HG03342 (cell line): Measurements from ENCODE around the gene DNASE1.
"Not testable (repeated sequence)": the region's sequence is repeated elsewhere in the genome, so short reads cannot be mapped to it uniquely, and the experiment has no call there.

Experiments
- ATAC-seq: cut with Tn5 transposase; IDR thresholded peaks from one replicate; pipeline ENCODE4 v1.9.1; 2021; ENCODE audit warnings: mild to moderate bottlenecking, moderate library complexity; ENCODE audit not compliant: unreplicated experiment

Gene DNASE1, protein sequence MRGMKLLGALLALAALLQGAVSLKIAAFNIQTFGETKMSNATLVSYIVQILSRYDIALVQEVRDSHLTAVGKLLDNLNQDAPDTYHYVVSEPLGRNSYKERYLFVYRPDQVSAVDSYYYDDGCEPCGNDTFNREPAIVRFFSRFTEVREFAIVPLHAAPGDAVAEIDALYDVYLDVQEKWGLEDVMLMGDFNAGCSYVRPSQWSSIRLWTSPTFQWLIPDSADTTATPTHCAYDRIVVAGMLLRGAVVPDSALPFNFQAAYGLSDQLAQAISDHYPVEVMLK

DNA sequence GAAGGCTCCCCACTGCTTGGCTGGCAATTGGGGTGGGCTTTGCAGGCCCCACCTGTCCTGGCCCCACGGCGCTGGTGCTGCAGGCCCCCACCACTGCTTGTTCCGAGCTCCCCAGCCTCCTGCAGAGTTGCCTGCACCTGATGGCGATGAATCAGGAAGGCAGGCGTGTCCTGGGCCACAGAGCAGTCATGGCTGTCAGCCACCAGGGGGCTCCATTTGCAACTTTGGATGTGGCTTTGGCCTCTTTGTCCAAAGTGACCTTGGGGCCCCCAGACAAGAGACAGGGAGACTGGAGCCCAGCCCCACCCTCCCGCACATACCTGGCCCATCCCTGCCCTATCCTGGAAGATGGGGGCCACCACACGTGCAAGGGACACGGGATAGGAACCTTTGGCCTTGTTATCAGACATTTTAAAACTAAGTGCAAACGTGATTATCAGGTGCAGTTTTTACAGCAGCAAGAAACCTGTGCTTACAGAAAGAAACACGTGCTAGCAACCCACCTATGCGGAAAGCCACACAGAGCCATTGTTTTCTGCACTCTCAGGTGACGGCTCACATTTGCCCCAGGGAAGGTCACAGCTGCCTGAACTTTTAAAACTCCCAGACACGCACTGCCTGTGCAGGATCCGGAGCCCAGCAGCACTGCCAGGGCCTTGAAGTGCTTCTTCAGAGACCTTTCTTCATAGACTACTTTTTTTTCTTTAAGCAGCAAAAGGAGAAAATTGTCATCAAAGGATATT, at the start of gene DNASE1:
Gene DNASE1 (plus strand): TSS at position 443 of the 743 bp plus-strand sequence. CDS start 683 bp downstream, outside the sequence.
- peak; percentile 56 for ATAC-seq

DNA sequence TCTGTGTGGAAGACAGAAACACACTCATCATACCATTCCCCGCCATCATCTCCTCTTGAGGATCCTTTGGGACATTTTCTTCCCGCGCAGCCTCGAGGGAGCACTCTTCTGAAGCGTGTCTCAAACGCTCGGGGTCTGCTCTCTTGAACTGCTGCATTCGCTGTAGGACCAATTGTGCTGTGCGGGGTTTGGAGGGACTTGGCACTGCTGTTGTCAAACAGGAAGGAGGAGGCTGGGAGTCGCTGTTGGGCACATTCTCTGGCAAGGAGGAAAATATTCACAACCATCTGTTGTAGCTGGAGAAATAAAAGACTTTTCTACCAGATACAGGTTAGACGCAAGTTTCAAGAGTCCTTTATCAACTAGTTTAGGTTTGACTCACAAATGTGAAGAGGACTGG, 48.0 kb upstream of the DNASE1 start:
- ATAC-seq, result no peak

DNA sequence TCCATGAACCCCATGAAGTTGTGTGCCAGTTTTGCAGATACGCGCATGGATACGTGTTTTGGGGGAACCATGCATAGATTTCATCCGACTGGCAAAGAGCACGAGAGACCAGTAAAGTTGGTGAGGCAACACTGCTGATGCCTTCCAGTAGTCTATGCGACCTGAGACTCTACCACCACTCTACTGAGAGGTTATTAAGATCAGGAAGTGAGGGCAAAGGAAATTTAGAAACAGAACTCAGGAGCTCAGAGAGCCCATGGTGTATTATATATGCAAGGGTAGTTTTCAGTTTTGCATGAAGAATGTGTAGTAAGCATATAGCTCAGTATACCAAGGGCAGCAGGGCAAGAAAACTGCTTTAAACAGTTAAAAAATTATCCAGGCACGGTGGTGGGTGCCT, 47.3 kb upstream of the DNASE1 start:
- no peak for ATAC-seq

DNA sequence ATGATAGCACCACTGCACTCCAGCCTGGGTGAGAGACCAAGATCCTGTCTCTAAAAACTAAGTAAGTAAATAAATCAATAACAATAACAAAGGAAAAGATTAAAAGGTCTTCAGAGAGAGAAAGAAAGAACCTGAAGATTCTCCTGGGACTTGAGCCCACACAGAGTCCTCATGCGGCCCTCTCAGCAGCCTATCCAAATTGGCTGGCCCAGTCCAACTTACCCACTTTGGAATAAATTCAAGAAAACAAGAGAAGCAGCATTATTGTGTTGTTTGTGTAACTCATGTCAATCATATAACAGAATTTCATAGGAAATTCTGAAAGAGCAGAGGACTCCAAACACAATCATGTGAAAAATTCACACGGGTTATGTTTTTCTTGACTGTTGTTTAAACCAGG, 46.9 kb upstream of the DNASE1 start:
- no peak for ATAC-seq

DNA sequence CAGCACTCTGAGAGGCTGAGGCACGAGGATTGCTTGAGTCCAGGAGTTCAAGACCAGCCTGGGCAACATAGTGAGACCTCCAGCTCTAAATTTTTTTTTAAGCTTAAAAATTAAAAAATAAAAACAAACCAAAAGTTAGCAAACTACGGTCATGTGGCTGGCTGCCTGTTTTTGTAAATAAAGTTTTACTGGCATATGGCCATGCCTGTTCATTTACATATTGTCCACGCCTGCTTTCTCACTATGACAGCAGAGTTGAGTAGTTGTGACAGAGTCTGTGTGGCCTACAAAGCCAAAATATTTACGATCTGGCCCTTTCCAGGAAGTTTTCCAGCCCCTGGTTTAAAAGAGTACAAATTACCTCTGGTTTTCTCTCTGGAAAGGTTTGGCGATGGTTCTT, 46.4 kb upstream of the DNASE1 start:
- ATAC-seq, result no peak

- ATAC-seq, result not testable (repeated sequence)
Observed at GRCh38 chr16:3608976-3609375, 45.5 kb upstream of the DNASE1 start.

DNA sequence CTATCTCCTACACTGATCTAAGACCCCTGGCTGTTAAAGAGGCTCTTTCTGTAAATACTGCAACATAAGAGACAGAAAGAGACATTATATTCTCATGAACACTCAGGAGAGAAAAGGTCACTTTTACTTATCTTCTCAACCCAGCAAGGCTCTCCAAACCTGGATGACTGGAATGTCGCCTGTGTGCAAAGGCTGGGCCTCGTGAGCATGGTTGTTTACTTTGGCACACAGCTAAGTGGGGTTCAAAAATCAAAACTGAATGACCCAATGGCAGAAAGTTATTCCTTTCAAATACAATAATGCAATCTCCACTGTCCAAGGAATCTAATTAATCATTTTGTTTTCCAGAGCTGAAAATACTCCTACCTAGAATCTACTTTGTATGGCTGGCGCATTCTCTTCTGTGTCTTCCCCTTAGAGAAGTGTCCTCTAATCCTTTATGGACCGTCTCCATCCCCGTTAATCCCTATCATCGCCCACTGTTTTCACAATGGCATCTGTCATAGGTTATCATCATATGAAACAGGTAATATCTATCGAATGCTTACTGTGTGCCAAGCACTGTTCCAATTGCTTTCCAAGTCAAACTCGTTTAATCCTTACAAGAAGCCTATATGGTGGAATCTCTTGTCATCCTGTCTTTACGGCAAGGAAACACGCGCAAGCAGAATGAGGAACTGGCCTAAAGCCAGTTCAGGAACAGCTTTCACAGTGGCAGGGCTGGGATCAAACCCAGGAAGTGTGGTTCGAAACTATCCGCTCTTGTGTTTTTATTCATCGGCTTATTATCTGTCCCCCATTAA, 44.4 kb upstream of the DNASE1 start:
- ATAC-seq, result no peak

GRCh38 chr16:3610698-3611145, 43.8 kb upstream of the DNASE1 start:
- no peak for ATAC-seq

DNA sequence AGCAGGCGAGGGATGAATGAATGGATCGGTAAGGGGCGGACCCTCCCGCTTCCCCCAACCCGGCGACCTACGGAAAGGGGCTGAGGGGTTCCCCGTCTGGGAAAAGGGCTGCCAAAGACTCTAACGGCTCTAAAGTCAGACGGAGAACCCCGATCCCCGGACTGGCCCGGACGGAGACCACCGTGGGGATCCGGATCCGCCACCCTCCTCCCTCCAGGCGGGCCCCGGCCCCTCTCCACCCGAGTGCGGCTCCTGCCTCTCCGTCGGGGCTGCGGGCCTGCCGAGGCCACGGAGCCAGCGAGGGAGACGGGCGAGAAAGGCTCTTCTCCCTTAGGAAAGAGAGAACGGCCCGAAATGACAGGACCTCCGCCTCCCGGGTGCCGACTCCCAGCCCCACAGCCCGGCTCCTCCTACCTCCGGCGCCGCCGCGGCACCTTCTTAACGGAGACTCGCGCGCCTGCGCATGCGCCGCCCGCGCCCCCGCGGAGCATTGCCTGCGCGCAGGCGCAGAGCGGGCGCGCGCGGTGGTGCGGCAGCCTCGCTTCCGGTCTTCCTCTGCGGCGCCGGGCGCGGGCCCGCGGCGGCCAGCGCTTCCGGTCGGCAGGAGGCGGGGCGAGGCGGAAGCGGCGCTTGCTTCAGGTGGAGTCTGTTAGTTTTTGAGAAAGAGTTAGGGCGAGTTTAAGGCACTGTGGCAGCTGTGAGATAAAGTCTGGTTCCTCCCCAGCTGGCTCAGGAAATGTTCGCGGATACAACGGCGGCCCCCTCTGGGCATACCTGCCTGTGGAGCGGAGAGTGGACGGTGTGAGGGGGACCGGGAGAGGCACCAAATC, 43.1 kb upstream of the DNASE1 start, which contains the start of gene SLX4:
Gene SLX4 (minus strand): TSS at position 461 of the 830 bp plus-strand sequence. CDS start 2,642 bp downstream, outside the sequence.
- ATAC-seq, result peak; percentile 78

GRCh38 chr16:3612510-3613466, 41.7 kb upstream of the DNASE1 start:
- ATAC-seq, result no peak

GRCh38 chr16:3618769-3619141, 35.7 kb upstream of the DNASE1 start:
- no peak for ATAC-seq

DNA sequence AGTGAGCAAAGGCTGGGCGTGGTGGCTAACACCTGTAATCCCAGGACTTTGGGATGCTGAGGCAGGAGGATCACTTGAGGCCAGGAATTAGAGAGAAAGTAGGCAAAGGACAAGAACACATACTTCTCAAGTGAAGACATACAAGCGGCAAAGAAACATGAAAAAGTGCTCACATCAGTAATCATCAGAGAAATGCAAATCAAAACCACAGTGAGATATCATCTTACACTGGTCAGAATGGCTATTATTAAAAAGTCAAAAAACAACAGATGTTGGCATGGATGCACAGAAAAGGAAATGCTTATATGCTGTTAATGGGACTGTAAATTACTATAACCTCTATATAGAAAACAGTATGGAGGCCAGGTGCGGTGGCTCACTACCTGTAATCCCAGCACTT, 30.8 kb upstream of the DNASE1 start:
- ATAC-seq, result no peak

DNA sequence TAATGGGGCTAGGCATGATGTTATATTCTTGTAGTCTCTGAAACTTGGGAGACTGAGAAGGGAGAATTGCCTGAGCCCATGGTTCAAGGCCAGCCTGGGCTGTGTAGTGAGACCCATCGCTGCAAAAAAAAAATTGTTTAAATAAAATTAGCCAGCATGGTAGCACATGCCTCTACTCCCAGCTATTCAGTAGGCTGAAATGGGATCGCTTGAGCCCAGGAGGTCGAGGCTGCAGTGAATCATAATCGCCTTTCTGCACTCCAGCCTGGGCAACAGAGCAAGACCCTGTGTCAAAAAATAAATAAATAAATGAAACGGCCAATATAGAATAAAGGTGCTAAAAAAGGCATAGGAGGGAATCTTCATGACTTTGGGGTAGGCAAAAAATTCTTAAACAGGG, 29.2 kb upstream of the DNASE1 start:
- ATAC-seq, result no peak

DNA sequence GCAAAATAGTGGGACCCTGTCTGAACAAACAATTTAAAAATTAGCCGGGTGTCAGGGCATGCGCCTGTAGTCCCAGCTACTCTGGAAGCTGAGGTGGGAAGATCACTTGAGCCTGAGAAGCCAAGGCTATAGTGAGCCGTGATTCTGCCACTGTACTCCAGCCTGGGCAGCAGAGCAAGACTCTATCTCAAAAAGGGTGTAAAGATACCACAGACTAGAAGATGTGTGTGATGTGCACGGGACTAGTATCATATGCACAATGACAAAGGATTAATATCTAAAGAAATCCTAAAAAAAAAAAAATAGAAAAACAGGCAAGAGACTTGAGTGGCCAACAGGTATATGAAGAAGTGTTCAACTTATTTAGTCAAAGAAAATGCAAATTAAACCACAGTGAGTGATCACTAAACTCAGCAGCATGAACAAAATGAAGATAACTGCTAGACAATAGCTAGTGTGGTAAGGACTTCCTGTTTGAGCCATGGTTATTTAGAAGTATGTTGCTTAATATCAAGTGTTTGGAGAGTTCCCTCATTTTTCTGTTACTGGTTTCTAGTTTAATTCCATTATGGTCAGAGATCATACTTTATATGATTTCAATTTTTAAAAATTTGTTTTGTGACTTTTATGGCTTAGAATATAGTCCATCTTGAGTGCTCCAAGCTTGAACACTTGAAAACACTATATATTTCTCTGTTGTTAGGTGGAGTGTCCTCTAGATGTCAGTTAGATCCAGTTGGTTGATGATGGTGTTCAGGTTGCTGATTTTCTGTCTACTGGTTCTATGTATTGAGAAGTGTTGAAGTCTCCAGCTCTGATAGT, 28.4 kb upstream of the DNASE1 start:
- peak; percentile 57 for ATAC-seq

- no peak for ATAC-seq
Observed at GRCh38 chr16:3637371-3637923, 17.0 kb upstream of the DNASE1 start.

- no peak for ATAC-seq
Observed at GRCh38 chr16:3638916-3639644, 15.4 kb upstream of the DNASE1 start.

GRCh38 chr16:3640207-3640606, 14.3 kb upstream of the DNASE1 start:
- ATAC-seq, result no peak
